ENCODE data around the gene RNF8.
"Not testable (repeated sequence)": the region's sequence is repeated elsewhere in the genome, so short reads cannot be mapped to it uniquely, and the experiment has no call there.

The RNF8 gene

GRCh38 chr6:37441651-37442050 is 87.9 kb downstream of the RNF8 start:
- no peak for DNase-seq
- Histone ChIP-seq H3K27ac (no peak overlapping the region), H3K36me3 (peaks cover 73% of the 10 kb centered on the region)

GRCh38 chr6:37442416-37443215 is 88.8 kb downstream of the RNF8 start:
- Histone ChIP-seq H3K4me3 (ENCODE audit: low read depth, low read length) (no peak overlapping the region), H3K27ac (no peak overlapping the region), H3K36me3 (peaks cover 76% of the 10 kb centered on the region), H3K27me3 (ENCODE audit: insufficient read depth, low read depth, severe bottlenecking) (no peaks in the 10 kb centered on the region), H3K9me3 (ENCODE audit: severe bottlenecking) (no peaks in the 10 kb centered on the region)
- TF ChIP-seq, protein P1, sequence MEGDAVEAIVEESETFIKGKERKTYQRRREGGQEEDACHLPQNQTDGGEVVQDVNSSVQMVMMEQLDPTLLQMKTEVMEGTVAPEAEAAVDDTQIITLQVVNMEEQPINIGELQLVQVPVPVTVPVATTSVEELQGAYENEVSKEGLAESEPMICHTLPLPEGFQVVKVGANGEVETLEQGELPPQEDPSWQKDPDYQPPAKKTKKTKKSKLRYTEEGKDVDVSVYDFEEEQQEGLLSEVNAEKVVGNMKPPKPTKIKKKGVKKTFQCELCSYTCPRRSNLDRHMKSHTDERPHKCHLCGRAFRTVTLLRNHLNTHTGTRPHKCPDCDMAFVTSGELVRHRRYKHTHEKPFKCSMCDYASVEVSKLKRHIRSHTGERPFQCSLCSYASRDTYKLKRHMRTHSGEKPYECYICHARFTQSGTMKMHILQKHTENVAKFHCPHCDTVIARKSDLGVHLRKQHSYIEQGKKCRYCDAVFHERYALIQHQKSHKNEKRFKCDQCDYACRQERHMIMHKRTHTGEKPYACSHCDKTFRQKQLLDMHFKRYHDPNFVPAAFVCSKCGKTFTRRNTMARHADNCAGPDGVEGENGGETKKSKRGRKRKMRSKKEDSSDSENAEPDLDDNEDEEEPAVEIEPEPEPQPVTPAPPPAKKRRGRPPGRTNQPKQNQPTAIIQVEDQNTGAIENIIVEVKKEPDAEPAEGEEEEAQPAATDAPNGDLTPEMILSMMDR (IDR thresholded peaks at IDR 0.05; ENCODE audit: low read depth, low read length), result no peak
- peak; percentile 3 for DNase-seq

More at GRCh38 chr6:37441651-37442050, 87.9 kb downstream of the RNF8 start:
- H3K4me3 ChIP-seq (ENCODE audit: low read depth, low read length), result no peak overlapping the region
- TF ChIP-seq, protein P1 (IDR thresholded peaks at IDR 0.05; ENCODE audit: low read depth, low read length), result no peak
- no peaks in the 10 kb centered on the region for H3K27me3 ChIP-seq (ENCODE audit: insufficient read depth, low read depth, severe bottlenecking)
- H3K9me3 ChIP-seq (ENCODE audit: severe bottlenecking), result no peaks in the 10 kb centered on the region

GRCh38 chr6:37443216-37443542 is 89.4 kb downstream of the RNF8 start:
- not testable (repeated sequence) for H3K4me3 ChIP-seq (ENCODE audit: low read depth, low read length); H3K9me3 ChIP-seq (ENCODE audit: severe bottlenecking); H3K27me3 ChIP-seq (ENCODE audit: insufficient read depth, low read depth, severe bottlenecking); H3K27ac ChIP-seq; DNase-seq
- H3K36me3 ChIP-seq, result peaks cover 72% of the 10 kb centered on the region

Data from WERI-Rb-1 (cell line).